ENCODE results near the gene FMO5. TPM values are rescaled to one million over a fixed set of nuclear protein-coding genes. Genes with fewer than 3 reads are reported as not detected.
"Not testable (repeated sequence)": the region's sequence is repeated elsewhere in the genome, so short reads cannot be mapped to it uniquely, and the experiment has no call there.

Gene FMO5
- total RNA-seq, 4 donors from 2014 or later = 1.2 to 2.9 (median 2.1) TPM

DNA sequence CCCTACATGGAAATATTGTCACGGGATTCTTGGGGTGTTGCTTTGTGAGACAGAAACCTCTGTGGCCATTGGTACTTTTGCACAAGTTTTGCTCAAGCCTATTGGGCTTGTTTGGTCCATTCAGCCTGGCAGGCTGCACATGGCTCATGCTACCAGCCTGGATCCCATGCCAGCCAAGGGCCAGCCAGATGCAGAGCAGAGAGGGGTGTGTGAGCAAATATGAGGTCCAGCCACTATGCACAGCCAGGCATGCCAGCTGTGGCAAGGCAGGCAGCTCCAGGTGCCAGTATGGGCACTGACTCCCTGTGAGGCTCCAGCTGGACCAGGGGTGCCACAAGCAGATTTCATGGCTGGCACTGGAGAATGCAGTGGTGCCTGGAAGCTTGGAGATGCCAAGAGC is 10.7 kb upstream of the FMO5 start:
- no peaks in the 10 kb centered on the region for H3K4me1 ChIP-seq
- H3K27ac ChIP-seq (replicated peaks in 1 of 4) = no peak overlapping the region
- intact Hi-C loops (cut with DNase I) = no loop called here
- H3K36me3 ChIP-seq = no peaks in the 10 kb centered on the region
- H3K27me3 ChIP-seq = no peaks in the 10 kb centered on the region
- no peaks in the 10 kb centered on the region for H3K9me3 ChIP-seq
- no peak overlapping the region for H3K4me3 ChIP-seq
- DNase-seq (ENCODE audit: extremely low spot score) = peak; percentile 82
- WGBS = 93% methylated on average over 1 of the region's 1 CpG
- no peak for TF ChIP-seq POLR2A (IDR thresholded peaks at IDR 0.05; ENCODE audit: low read depth)
- no peak for TF ChIP-seq POLR2AphosphoS5 (IDR thresholded peaks at IDR 0.05)
- no peak for TF ChIP-seq CTCF (IDR thresholded peaks at IDR 0.05)
- TF ChIP-seq EP300 (IDR thresholded peaks at IDR 0.05) = no peak

DNA sequence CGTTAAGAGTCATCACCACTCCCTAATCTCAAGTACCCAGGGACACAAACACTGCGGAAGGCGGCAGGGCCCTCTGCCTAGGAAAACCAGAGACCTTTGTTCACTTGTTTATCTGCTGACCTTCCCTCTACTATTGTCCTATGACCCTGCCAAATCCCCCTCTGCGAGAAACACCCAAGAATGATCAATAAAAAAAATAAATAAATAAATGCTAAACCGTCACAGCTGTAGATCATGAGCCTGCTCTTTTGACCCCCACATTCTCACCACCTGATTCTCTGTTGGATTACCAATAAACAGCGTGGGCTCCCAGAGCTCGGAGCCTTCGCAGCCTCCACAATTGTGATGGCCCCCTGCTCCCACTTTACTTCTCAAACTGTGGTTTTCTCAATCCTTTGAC is 8.8 kb upstream of the FMO5 start:
- intact Hi-C loops (cut with DNase I); H3K4me3 ChIP-seq; H3K27ac ChIP-seq (replicated peaks in 1 of 4); H3K9me3 ChIP-seq; H3K4me1 ChIP-seq; H3K27me3 ChIP-seq; H3K36me3 ChIP-seq: not testable (repeated sequence)
- 91% methylated on average over 8 of the region's 8 CpGs for WGBS
- peak; percentile 31 for DNase-seq (ENCODE audit: extremely low spot score)

GRCh38 chr1:147231032-147231431 is 5.9 kb upstream of the FMO5 start:
- H3K27ac ChIP-seq (replicated peaks in 1 of 4); intact Hi-C loops (cut with DNase I); DNase-seq (ENCODE audit: extremely low spot score); H3K9me3 ChIP-seq; H3K36me3 ChIP-seq; H3K27me3 ChIP-seq; H3K4me1 ChIP-seq; H3K4me3 ChIP-seq: not testable (repeated sequence)
- WGBS = 91% methylated on average over 5 of the region's 5 CpGs

DNA sequence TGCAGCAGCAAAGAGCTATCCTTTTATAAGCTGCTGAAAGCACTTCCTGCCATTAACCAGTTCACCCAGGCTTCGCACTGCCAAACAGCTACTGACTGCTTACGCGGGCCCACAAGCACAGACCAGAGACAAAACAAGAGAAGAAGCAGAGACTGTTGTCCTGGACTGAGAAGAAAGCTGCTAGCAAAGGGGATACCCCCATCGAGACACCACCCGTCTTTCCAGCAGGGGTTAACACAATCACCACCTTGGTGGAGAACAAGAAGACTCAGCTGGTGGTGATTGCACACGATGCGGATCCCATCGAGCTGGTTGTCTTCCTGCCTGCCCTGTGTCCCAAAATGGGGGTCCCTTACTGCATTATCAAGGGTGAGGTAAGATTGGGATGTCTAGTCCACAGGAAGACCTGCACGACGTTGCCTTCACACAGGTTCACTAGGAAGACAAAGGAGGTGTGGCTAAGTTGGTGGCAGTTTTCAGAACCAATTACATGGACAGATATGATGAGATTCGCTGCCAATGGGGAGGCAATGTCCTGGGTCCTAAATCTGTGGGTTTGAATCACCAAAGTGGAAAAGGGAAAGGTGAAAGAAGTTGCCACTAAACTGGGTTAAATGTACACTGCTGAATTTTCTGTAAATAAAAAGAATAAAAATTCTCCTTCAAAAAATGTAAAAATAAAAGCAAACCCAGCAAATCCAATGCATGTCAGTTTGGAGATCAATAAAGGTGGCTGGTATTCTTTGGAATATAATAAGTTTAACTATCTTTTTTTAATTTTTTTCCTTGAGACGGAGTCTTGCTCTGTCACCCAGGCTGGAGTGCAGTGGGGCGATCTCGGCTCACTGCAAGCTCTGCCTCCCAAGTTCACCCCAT is 1.2 kb downstream of the FMO5 start:
- intact Hi-C loops (cut with DNase I) = loop anchor here (5.0 kb wide), 1 partner anchor 47 kb away; no protein-coding TSS in a partner anchor
- WGBS = 88% methylated on average over 14 of the region's 14 CpGs
- no peaks in the 10 kb centered on the region for H3K27me3 ChIP-seq

DNA sequence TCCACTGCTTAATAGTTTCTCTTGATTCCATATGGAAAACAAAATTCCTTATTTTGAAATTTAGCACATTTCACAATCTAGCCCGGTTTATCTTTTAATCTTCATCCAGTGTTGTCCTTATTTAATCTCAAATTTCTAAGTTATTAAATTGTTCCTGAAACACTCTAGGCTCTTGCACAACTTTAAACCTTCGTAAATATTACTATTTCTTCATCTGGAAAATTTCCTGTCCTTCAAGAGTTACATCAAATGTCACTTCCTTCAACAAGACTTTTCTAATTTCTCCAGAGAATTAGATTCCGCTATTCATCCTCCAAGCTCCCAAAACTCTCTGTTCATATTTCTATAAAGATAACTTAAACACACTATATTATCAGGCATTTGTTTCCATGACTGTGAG is 6.5 kb downstream of the FMO5 start:
- no peak for TF ChIP-seq EP300 (IDR thresholded peaks at IDR 0.05)
- TF ChIP-seq POLR2A (IDR thresholded peaks at IDR 0.05; ENCODE audit: low read depth) = no peak
- no peak for TF ChIP-seq POLR2AphosphoS5 (IDR thresholded peaks at IDR 0.05)
- no peak for TF ChIP-seq CTCF (IDR thresholded peaks at IDR 0.05)
- Histone ChIP-seq H3K9me3 (no peaks in the 10 kb centered on the region), H3K36me3 (no peaks in the 10 kb centered on the region), H3K27me3 (no peaks in the 10 kb centered on the region), H3K4me1 (peaks cover 0 to 8% (median 3%) of the 10 kb centered on the region in 4 donors), H3K27ac (replicated peaks in 1 of 4) (no peak overlapping the region), H3K4me3 (no peak overlapping the region)
- intact Hi-C loops (cut with DNase I) = no loop called here
- DNase-seq (ENCODE audit: extremely low spot score) = no peak
- WGBS = 57% methylated on average over 3 of the region's 3 CpGs

More for the DNA sequence above, 1.2 kb downstream of the FMO5 start:
- no peak for TF ChIP-seq POLR2A (IDR thresholded peaks at IDR 0.05; ENCODE audit: low read depth)
- TF ChIP-seq EP300 (IDR thresholded peaks at IDR 0.05) = no peak
- no peak for TF ChIP-seq POLR2AphosphoS5 (IDR thresholded peaks at IDR 0.05)
- TF ChIP-seq CTCF (IDR thresholded peaks at IDR 0.05) = no peak
- Histone ChIP-seq H3K9me3 (no peaks in the 10 kb centered on the region), H3K36me3 (no peaks in the 10 kb centered on the region), H3K4me3 (no peak overlapping the region), H3K4me1 (peaks cover 4 to 14% (median 12%) of the 10 kb centered on the region in 4 donors), H3K27ac (replicated peaks in 1 of 4) (no peak overlapping the region)
- no peak for DNase-seq (ENCODE audit: extremely low spot score)

Data from esophagus muscularis mucosa (tissue), 4 donors.